ENCODE measurements around the gene MAPK8. TPM values are rescaled to one million over a fixed set of nuclear protein-coding genes. Genes with fewer than 3 reads are reported as not detected.

MAPK8 gene
- total RNA-seq, 1 experiment from 2014 or later = 83.3 TPM

DNA sequence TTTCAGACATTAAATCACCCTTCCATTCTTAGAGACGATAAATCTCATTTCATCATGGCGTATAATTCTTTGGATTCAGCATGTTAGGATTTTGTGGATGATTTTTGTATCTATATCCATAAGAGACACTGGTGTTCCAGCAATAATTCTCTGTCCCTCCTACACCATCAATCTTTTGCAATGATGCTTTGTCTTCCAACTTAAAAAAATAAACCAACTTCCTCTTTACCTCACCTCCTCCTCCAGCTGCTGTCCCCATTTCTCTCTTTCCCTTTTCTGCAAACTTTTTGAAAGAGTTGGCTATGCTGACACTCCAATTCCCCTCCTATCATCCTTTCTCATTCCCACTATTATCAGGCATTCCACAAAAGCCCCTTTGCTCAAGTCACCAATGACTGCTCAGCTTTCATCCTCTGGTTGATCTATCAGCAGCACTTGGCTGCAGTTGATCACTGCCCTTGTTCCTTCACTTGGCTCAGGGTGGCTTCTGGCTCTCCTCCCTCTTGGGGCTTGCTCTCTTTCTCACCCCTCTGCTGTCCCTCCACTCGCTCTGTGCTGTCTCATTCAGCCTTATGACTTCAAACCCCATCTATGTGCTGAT, 168.4 kb downstream of the MAPK8 start:
- DNase-seq = no peak
- POLR2A ChIA-PET = no interaction called here
- no peaks in the 10 kb centered on the region for H3K9me3 Mint-ChIP-seq (ENCODE audit: unreplicated experiment)
- H3K27me3 Mint-ChIP-seq (ENCODE audit: insufficient read depth, unreplicated experiment) = no peaks in the 10 kb centered on the region
- BruUV-seq (replicated peaks) = no TSS peak
- intact Hi-C loops (cut with micrococcal nuclease; ENCODE audit: unreplicated experiment) = no loop called here
- H3K9me3 ChIP-seq = no peaks in the 10 kb centered on the region
- no peak overlapping the region for H3K4me3 Mint-ChIP-seq (ENCODE audit: unreplicated experiment)
- H3K4me3 ChIP-seq (ENCODE audit: low read depth, low read length) = no peak overlapping the region
- TF ChIP-seq, protein P1, sequence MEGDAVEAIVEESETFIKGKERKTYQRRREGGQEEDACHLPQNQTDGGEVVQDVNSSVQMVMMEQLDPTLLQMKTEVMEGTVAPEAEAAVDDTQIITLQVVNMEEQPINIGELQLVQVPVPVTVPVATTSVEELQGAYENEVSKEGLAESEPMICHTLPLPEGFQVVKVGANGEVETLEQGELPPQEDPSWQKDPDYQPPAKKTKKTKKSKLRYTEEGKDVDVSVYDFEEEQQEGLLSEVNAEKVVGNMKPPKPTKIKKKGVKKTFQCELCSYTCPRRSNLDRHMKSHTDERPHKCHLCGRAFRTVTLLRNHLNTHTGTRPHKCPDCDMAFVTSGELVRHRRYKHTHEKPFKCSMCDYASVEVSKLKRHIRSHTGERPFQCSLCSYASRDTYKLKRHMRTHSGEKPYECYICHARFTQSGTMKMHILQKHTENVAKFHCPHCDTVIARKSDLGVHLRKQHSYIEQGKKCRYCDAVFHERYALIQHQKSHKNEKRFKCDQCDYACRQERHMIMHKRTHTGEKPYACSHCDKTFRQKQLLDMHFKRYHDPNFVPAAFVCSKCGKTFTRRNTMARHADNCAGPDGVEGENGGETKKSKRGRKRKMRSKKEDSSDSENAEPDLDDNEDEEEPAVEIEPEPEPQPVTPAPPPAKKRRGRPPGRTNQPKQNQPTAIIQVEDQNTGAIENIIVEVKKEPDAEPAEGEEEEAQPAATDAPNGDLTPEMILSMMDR (IDR thresholded peaks at IDR 0.05; ENCODE audit: insufficient read depth in 1 of 2, low read depth in 1 of 2, low read length in 1 of 2, severe bottlenecking in 1 of 2, unreplicated experiment in 1 of 2) = no peak
- no peaks in the 10 kb centered on the region for H3K36me3 ChIP-seq (ENCODE audit: control insufficient read depth, insufficient read depth, low read length)
- CTCF ChIA-PET = no interaction called here
- no peaks in the 10 kb centered on the region for H3K36me3 Mint-ChIP-seq (ENCODE audit: insufficient read depth, unreplicated experiment)
- H3K27me3 ChIP-seq (replicated peaks; ENCODE audit: control insufficient read depth, insufficient read depth, low read length) = no peaks in the 10 kb centered on the region
- H3K4me1 ChIP-seq = peaks cover 12% of the 10 kb centered on the region
- peaks cover 3% of the 10 kb centered on the region for H3K4me1 Mint-ChIP-seq (ENCODE audit: low read depth, unreplicated experiment)
- H3K27ac Mint-ChIP-seq (ENCODE audit: unreplicated experiment) = no peak overlapping the region

DNA sequence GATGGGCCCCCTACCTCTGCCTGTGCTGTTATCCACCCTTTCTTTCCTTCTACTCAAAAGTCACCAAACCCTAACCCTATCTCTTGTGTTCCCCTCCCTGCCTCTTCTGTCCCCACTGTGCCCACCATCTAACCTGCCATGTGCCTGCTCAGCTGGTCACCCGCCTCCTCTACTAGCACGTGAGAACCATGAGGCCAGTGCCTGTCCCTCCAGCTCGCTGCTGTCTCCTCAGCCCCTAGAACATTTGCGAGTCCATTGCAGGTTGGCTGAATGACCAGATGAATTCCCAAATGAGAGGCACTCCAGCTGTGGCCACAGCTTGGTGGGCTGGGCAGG, 169.4 kb downstream of the MAPK8 start:
- Histone ChIP-seq H3K27me3 (replicated peaks; ENCODE audit: control insufficient read depth, insufficient read depth, low read length) (no peaks in the 10 kb centered on the region), H3K4me3 (ENCODE audit: low read depth, low read length) (no peak overlapping the region), H3K9me3 (no peaks in the 10 kb centered on the region), H3K36me3 (ENCODE audit: control insufficient read depth, insufficient read depth, low read length) (no peaks in the 10 kb centered on the region), H3K4me1 (peaks cover 5% of the 10 kb centered on the region)
- TF ChIP-seq, protein P1 (IDR thresholded peaks at IDR 0.05; ENCODE audit: insufficient read depth in 1 of 2, low read depth in 1 of 2, low read length in 1 of 2, severe bottlenecking in 1 of 2, unreplicated experiment in 1 of 2) = no peak
- CTCF ChIA-PET = no interaction called here
- Mint-ChIP-seq H3K4me3 (ENCODE audit: unreplicated experiment) (no peak overlapping the region), H3K9me3 (ENCODE audit: unreplicated experiment) (no peaks in the 10 kb centered on the region), H3K27me3 (ENCODE audit: insufficient read depth, unreplicated experiment) (no peaks in the 10 kb centered on the region), H3K36me3 (ENCODE audit: insufficient read depth, unreplicated experiment) (no peaks in the 10 kb centered on the region), H3K27ac (ENCODE audit: unreplicated experiment) (no peak overlapping the region), H3K4me1 (ENCODE audit: low read depth, unreplicated experiment) (peaks cover 3% of the 10 kb centered on the region)
- BruUV-seq (replicated peaks) = no TSS peak
- POLR2A ChIA-PET = no interaction called here
- no peak for DNase-seq
- intact Hi-C loops (cut with micrococcal nuclease; ENCODE audit: unreplicated experiment) = no loop called here

DNA sequence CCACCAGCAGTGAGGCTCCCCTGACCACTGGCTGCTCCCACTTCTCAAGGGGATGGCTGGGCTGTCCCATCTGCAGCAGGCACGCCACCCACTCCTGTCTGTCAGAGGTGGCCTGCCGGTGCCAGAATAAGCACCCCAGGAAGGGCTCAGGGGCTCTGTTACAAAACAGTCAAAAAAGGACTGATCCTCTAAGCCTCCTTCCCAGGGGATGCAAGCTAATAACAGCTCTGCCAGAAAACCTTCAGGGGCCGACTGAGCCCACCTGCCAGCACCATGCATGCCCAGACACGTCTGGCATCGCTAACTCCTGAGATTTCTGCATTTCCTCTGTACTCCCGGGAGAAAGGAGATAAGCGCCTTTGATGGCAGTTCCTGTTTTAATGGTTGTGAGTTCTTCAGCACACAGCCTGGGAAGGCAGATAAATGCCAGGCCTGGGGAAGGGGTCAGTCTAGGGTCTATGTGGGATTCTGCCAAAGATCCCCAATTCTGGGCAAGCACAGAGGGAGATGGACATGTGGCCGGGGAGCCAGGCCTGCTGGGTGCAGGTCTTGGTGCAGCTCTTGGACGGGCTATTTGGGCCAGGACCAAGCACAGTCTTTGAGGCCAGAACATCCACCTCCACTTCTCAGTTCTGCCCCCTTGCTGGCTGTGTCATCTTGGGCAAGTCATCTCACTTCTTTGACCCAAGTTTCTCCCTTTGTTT, 170.0 kb downstream of the MAPK8 start:
- BruUV-seq (replicated peaks) = no TSS peak
- ChIA-PET CTCF (no interaction called here), POLR2A (no interaction called here)
- H3K27me3 Mint-ChIP-seq (ENCODE audit: insufficient read depth, unreplicated experiment) = no peaks in the 10 kb centered on the region
- no peak overlapping the region for H3K27ac Mint-ChIP-seq (ENCODE audit: unreplicated experiment)
- no peak overlapping the region for H3K4me3 ChIP-seq (ENCODE audit: low read depth, low read length)
- no peaks in the 10 kb centered on the region for H3K36me3 Mint-ChIP-seq (ENCODE audit: insufficient read depth, unreplicated experiment)
- no peaks in the 10 kb centered on the region for H3K36me3 ChIP-seq (ENCODE audit: control insufficient read depth, insufficient read depth, low read length)
- peaks cover 6% of the 10 kb centered on the region for H3K4me1 Mint-ChIP-seq (ENCODE audit: low read depth, unreplicated experiment)
- intact Hi-C loops (cut with micrococcal nuclease; ENCODE audit: unreplicated experiment) = no loop called here
- no peaks in the 10 kb centered on the region for H3K27me3 ChIP-seq (replicated peaks; ENCODE audit: control insufficient read depth, insufficient read depth, low read length)
- no peak overlapping the region for H3K4me3 Mint-ChIP-seq (ENCODE audit: unreplicated experiment)
- TF ChIP-seq, protein P1 (IDR thresholded peaks at IDR 0.05; ENCODE audit: insufficient read depth in 1 of 2, low read depth in 1 of 2, low read length in 1 of 2, severe bottlenecking in 1 of 2, unreplicated experiment in 1 of 2) = no peak
- no peak for DNase-seq
- peaks cover 5% of the 10 kb centered on the region; the same call in 1 of the 2 replicates for H3K4me1 ChIP-seq
- H3K9me3 Mint-ChIP-seq (ENCODE audit: unreplicated experiment) = no peaks in the 10 kb centered on the region
- H3K9me3 ChIP-seq = no peaks in the 10 kb centered on the region
